B cell (primary cell): ENCODE measurements around the gene OR10A3. TPM values are rescaled to one million over a fixed set of nuclear protein-coding genes. Genes with fewer than 3 reads are reported as not detected.

Experiments
- ATAC-seq: fragments of 200-7000 bp; cut with Tn5 transposase; one replicate; pipeline ENCODE4 v1.10.0; 2021; ENCODE audit warnings: low read depth, mild to moderate bottlenecking, moderate number of reproducible peaks, moderate library complexity
- CTCF ChIA-PET: fragments of 350-600 bp; sonication (Branson Sonifier 250); formaldehyde crosslinking; loops from one replicate; lab custom pipeline; 2021; ENCODE audit warnings: antibody characterized with exemption, inconsistent platforms; lab: Charles Lee
- POLR2A ChIA-PET: fragments of 350-600 bp; sonication (Branson Sonifier 250); formaldehyde crosslinking; loops from one replicate; lab custom pipeline; 2021; ENCODE audit warnings: antibody characterized with exemption; lab: Charles Lee
- DNase-seq: peaks from one replicate; pipeline ENCODE4 v3.0.0; 2013
- H2AFZ ChIP-seq: 2 replicates; pipeline ENCODE4 v1.6.1; 2012; ENCODE audit warnings: mild to moderate bottlenecking, low read depth, low read length; ENCODE audit not compliant: insufficient read depth, poor library complexity, severe bottlenecking
- H3K27ac ChIP-seq, 2 donors: 1 replicate in 1 of 2; 2 replicates in 1 of 2; pipeline ENCODE4 v1.5.1; 2012 to 2013; ENCODE audit warnings: low read length in 2 of 2, mild to moderate bottlenecking in 2 of 2, moderate library complexity in 1 of 2
- H3K27me3 ChIP-seq, 4 experiments: fragments of 200-600 bp in 1 of 4; sonication (generic) in 1 of 4; replicated peaks in 1 of 4; 1 replicate in 2 of 4; 2 replicates in 2 of 4; pipeline versions ENCODE4 v1.6.1 to v1.7.0; 2013 to 2016; ENCODE audit warnings: low read length in 3 of 4, mild to moderate bottlenecking in 2 of 4, mixed read lengths in 1 of 4, moderate library complexity in 1 of 4; ENCODE audit not compliant: insufficient read depth in 4 of 4, control insufficient read depth in 3 of 4; ENCODE audit errors: control extremely low read depth in 1 of 4
- H3K36me3 ChIP-seq, 2 experiments: replicated peaks in 1 of 2; 1 replicate in 1 of 2; 2 replicates in 1 of 2; pipeline versions ENCODE4 v1.6.1 to v1.7.1; 2013; ENCODE audit warnings: low read length in 1 of 2; ENCODE audit not compliant: insufficient read depth in 2 of 2, control insufficient read depth in 1 of 2; ENCODE audit errors: control extremely low read depth in 1 of 2, extremely low read depth in 1 of 2
- H3K4me1 ChIP-seq, 2 donors: fragments of 200-600 bp in 1 of 2; sonication (generic) in 1 of 2; 1 replicate in 1 of 2; 2 replicates in 1 of 2; pipeline versions ENCODE4 v1.5.1 to v1.6.1; 2013 to 2017; ENCODE audit warnings: low read length in 2 of 2; ENCODE audit not compliant: control insufficient read depth in 2 of 2, insufficient read depth in 2 of 2
- H3K4me2 ChIP-seq: replicated peaks from 2 replicates; pipeline ENCODE3; 2012; ENCODE audit warnings: mild to moderate bottlenecking, low read depth, low read length; ENCODE audit not compliant: poor library complexity, severe bottlenecking
- H3K4me3 ChIP-seq, 5 experiments: fragments of 200-600 bp in 1 of 5; sonication (generic) in 1 of 5; 1 replicate in 3 of 5; 2 replicates in 2 of 5; pipeline versions ENCODE4 v1.5.1 to v1.7.0; 2011 to 2016; ENCODE audit warnings: low read length in 4 of 5, mild to moderate bottlenecking in 4 of 5, low read depth in 2 of 5, control low read depth in 1 of 5, moderate library complexity in 1 of 5; ENCODE audit not compliant: insufficient read depth in 1 of 5; ENCODE audit errors: control extremely low read depth in 1 of 5, extremely low read depth in 1 of 5
- H3K79me2 ChIP-seq: fragments of 200-600 bp; sonication (generic); one replicate; pipeline ENCODE4 v1.6.0; 2016; ENCODE audit warnings: low read length; ENCODE audit not compliant: control insufficient read depth, insufficient read depth
- H3K9ac ChIP-seq: fragments of 200-600 bp; sonication (generic); 2 replicates; pipeline ENCODE4 v1.6.1; 2017; ENCODE audit warnings: mild to moderate bottlenecking, low read length, moderate library complexity
- H3K9me3 ChIP-seq, 3 donors: one replicate each; pipeline versions ENCODE4 v1.6.1 to v1.7.1; 2013; ENCODE audit warnings: low read length in 2 of 3; ENCODE audit not compliant: control insufficient read depth in 2 of 3, insufficient read depth in 1 of 3; ENCODE audit errors: control extremely low read depth in 1 of 3
- H4K20me1 ChIP-seq: 2 replicates; pipeline ENCODE4 v1.6.0; 2012; ENCODE audit warnings: mild to moderate bottlenecking, low read length; ENCODE audit not compliant: insufficient read depth, control insufficient read depth, poor library complexity, severe bottlenecking
- H3K27ac Mint-ChIP-seq: one replicate; pipeline ENCODE4 v1.8.0; 2021; ENCODE audit warnings: mixed read lengths
- H3K27me3 Mint-ChIP-seq: one replicate; pipeline ENCODE4 v1.8.0; 2021; ENCODE audit warnings: mixed read lengths
- H3K4me1 Mint-ChIP-seq: one replicate; pipeline ENCODE4 v1.8.0; 2021; ENCODE audit warnings: mixed read lengths
- H3K4me3 Mint-ChIP-seq: one replicate; pipeline ENCODE4 v1.8.0; 2021; ENCODE audit warnings: mixed read lengths
- H3K9me3 Mint-ChIP-seq: one replicate; pipeline ENCODE4 v1.8.0; 2022; ENCODE audit warnings: mixed read lengths; ENCODE audit not compliant: insufficient read depth
- CTCF ChIP-seq: fragments of 200-600 bp; IDR thresholded peaks from one replicate; pipeline ENCODE4 v1.8.0; 2022; ENCODE audit warnings: antibody characterized with exemption, mild to moderate bottlenecking
- EZH2 ChIP-seq: IDR thresholded peaks from 2 replicates; pipeline ENCODE4 v1.6.1; 2012; ENCODE audit warnings: borderline replicate concordance, low read depth, mild to moderate bottlenecking, moderate library complexity, low read length; ENCODE audit not compliant: insufficient read depth, poor library complexity, severe bottlenecking
- WGBS: methylation state at CpG from one replicate; pipeline ENCODE4 v1.1.5; 2013; ENCODE audit warnings: missing lambda C conversion rate; ENCODE audit not compliant: insufficient coverage; 5-methylcytosine and 5-hydroxymethylcytosine counted together
- intact Hi-C: fragments of 100-400 bp; cut with micrococcal nuclease; formaldehyde crosslinking; loops from one replicate; pipeline ENCODE4 v1.10.0; 2022
- polyA plus RNA-seq: library from polyadenylated mRNA; depleted of rRNA; stranded (reverse); fragments of >200 nt; gene quantifications from 2 replicates; pipeline ENCODE4 v1.2.3, GENCODE V29; 2012
- total RNA-seq, 2 donors: library from RNA; stranded (reverse); fragments of 120-200 nt in 1 of 2; gene quantifications; 1 replicate in 1 of 2; 2 replicates in 1 of 2; pipeline versions ENCODE4 v1.2.3 to v1.2.4, GENCODE V29; 2013 to 2022

OR10A3 gene
- total and polyA plus RNA-seq, 2 donors (not counting 1 experiment from before 2014, with no cell fraction given) = not detected

GRCh38 chr11:7936615-7937014 is 4.9 kb downstream of the OR10A3 start:
- H3K4me3 ChIP-seq = no peak overlapping the region
- ChIA-PET POLR2A (no interaction called here), CTCF (no interaction called here)
- WGBS = no CpG with 5 or more reads among the region's 1 CpG
- peaks cover 0 to 5% (median 0%) of the 10 kb centered on the region in 4 experiments for H3K27me3 ChIP-seq
- H4K20me1 ChIP-seq = no peaks in the 10 kb centered on the region
- no peaks in the 10 kb centered on the region for H3K79me2 ChIP-seq
- H3K27ac ChIP-seq = no peak overlapping the region
- H3K4me2 ChIP-seq = no peak overlapping the region
- intact Hi-C loops = no loop called here
- no peaks in the 10 kb centered on the region for H3K36me3 ChIP-seq
- Mint-ChIP-seq H3K27ac (no peak overlapping the region), H3K4me3 (no peak overlapping the region), H3K9me3 (no peaks in the 10 kb centered on the region), H3K27me3 (peaks cover 30% of the 10 kb centered on the region), H3K4me1 (peaks cover 6% of the 10 kb centered on the region)
- peaks cover 0 to 1% (median 0%) of the 10 kb centered on the region in 3 donors for H3K9me3 ChIP-seq
- no peak for TF ChIP-seq CTCF
- no peak for TF ChIP-seq EZH2
- DNase-seq = no peak
- no peak for ATAC-seq
- H2AFZ ChIP-seq = no peak overlapping the region
- no peaks in the 10 kb centered on the region for H3K4me1 ChIP-seq
- H3K9ac ChIP-seq = no peak overlapping the region

GRCh38 chr11:7931168-7931567 is 10.3 kb downstream of the OR10A3 start, which contains the start of gene OR10A6:
OR10A6 (minus strand) TSS chr11:7931268; CDS start chr11:7928662, 2,606 bp downstream.
- H3K27me3 Mint-ChIP-seq = peaks cover 33% of the 10 kb centered on the region
- TF ChIP-seq CTCF (no peak), EZH2 (no peak)

More at GRCh38 chr11:7931168-7931567, 10.3 kb downstream of the OR10A3 start, which contains the start of gene OR10A6:
- Histone ChIP-seq H3K4me1 (no peaks in the 10 kb centered on the region), H3K9me3 (peaks cover 0 to 1% (median 0%) of the 10 kb centered on the region in 3 donors), H3K27me3 (peaks cover 0 to 14% (median under 1%) of the 10 kb centered on the region in 4 experiments), H2AFZ (no peak within 1 kb of the TSS), H3K79me2 (no peaks in the 10 kb centered on the region), H4K20me1 (no peaks in the 10 kb centered on the region), H3K4me3 (no peak within 1 kb of the TSS), H3K27ac (no peak within 1 kb of the TSS), H3K9ac (no peak within 1 kb of the TSS), H3K36me3 (no peaks in the 10 kb centered on the region), H3K4me2 (no peak within 1 kb of the TSS)
- Mint-ChIP-seq H3K9me3 (no peaks in the 10 kb centered on the region), H3K4me3 (no peak within 1 kb of the TSS), H3K4me1 (peaks cover 6% of the 10 kb centered on the region), H3K27ac (no peak within 1 kb of the TSS)
- intact Hi-C loops = no loop called here
- ChIA-PET CTCF (no interaction called here), POLR2A (no interaction called here)
- no peak for DNase-seq
- 77% methylated on average over 2 of the region's 4 CpGs for WGBS
- ATAC-seq = no peak
